LNCAP (cell line): ENCODE results near the gene ZNF197.

ENCODE experiments used
- CTCF ChIP-seq: fragments of 450-650 bp; IDR thresholded peaks from 2 replicates; pipeline ENCODE4 v1.5.1; 2017; ENCODE audit warnings: mild to moderate bottlenecking

ZNF197 gene

GRCh38 chr3:44632193-44632592, 7.4 kb downstream of the ZNF197 start:
- no peak for TF ChIP-seq CTCF

GRCh38 chr3:44642337-44642736, 17.5 kb downstream of the ZNF197 start:
- no peak for TF ChIP-seq CTCF

- TF ChIP-seq CTCF = no peak
Observed at GRCh38 chr3:44643024-44643423, 18.2 kb downstream of the ZNF197 start.

DNA sequence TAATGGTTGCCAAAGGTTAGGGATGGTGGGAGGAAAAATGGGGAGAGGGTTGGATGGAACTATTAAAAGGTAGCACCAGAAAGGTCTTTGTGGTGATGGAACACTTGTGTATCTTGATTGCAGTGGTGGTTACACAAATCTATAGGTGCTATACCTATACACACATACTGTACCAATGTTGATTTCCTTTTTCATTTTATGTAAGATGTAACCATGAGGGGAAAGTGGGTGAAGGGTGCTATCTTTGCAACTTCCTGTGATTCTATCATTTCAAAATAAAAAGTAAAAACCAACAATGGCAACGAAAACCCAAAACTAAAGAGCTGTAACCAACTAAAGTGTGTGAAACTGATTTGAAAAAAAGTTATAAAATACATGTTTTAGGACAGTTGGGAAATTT, 22.9 kb downstream of the ZNF197 start:
- no peak for TF ChIP-seq CTCF

- no peak for TF ChIP-seq CTCF
Observed at GRCh38 chr3:44648564-44649229, 23.9 kb downstream of the ZNF197 start, which contains the start of gene ZNF35. Gene ZNF35, plus strand, starts transcription at chr3:44648732. Its CDS starts 2,336 bp downstream, at chr3:44651068.

DNA sequence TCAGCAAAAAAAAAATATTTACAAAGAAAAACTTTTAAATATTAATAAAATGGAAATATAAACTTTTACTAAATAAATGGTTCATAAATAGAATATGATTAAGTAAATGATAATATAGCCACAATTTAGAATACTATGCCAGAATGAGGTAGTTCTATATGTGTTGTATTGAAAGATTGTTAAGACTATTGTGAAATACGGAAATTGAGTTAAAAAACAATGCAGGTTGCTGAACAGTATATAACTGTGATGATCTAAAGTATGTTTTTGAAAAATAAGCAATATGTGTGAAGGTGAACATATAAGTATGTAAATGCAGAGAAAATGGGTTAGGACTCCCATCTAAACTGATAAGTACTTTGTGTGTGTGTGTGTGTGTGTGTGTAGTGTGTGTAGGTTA, 24.9 kb downstream of the ZNF197 start:
- no peak for TF ChIP-seq CTCF

DNA sequence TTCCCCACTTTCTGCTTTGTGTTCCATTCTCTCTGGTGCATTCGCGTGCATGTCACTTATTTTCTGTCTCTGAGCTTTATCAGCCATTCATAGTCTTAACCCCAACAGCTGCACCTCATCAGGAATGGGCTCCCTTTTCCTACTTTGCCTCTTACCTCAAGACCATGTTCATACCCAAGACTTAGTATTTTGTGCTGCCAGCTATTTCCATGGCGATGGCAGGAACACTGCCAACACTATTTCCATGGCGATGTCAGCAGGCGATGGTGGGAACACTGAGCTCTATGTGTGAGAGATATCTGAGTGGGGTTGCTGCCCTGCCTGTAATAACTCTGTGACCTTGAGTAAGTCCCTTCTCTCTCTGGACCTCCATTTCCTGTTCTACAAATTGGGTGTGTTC, 29.2 kb downstream of the ZNF197 start:
- TF ChIP-seq CTCF = no peak

DNA sequence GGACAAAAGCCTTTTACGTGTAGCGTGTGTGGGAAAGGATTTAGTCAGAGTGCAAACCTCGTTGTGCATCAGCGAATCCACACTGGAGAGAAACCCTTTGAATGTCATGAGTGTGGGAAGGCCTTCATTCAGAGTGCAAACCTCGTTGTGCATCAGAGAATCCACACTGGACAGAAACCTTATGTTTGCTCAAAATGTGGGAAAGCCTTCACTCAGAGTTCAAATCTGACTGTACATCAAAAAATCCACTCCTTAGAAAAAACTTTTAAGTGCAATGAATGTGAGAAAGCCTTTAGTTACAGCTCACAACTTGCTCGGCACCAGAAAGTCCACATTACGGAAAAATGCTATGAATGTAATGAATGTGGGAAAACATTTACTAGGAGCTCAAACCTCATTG, 34.2 kb downstream of the ZNF197 start:
- TF ChIP-seq CTCF = no peak
